ENCODE data around the gene PDXK. TPM values are rescaled to one million over a fixed set of nuclear protein-coding genes. Genes with fewer than 3 reads are reported as not detected.
A peak's percentile ranks its signal among the peaks of the same experiment; 100 is the strongest.

PDXK gene
- total RNA-seq, 2 donors from 2014 or later, result 155 to 188 TPM

- H3K4me1 ChIP-seq, result peaks cover 8% of the 10 kb centered on the region
- intact Hi-C loops (cut with DNase I), result no loop called here
Observed at GRCh38 chr21:43767984-43768867, 49.3 kb downstream of the PDXK start.

GRCh38 chr21:43768868-43769167 lies 49.9 kb downstream of the PDXK start:
- no peaks in the 10 kb centered on the region for H3K9me3 ChIP-seq
- peaks cover 8% of the 10 kb centered on the region for H3K4me1 ChIP-seq
- DNase-seq, result no peak
- no peak for TF ChIP-seq CTCF (IDR thresholded peaks at IDR 0.05)
- H3K4me3 ChIP-seq, result no peak overlapping the region
- no peaks in the 10 kb centered on the region for H3K27me3 ChIP-seq
- intact Hi-C loops (cut with DNase I), result no loop called here
- peak overlapping the region in 1 of 2 donors; percentile 63 for H3K9ac ChIP-seq (ENCODE audit: low read depth in 2 of 2, low read length in 2 of 2)
- peaks cover 7% of the 10 kb centered on the region for H3K36me3 ChIP-seq
- no peak overlapping the region for H3K27ac ChIP-seq

More at GRCh38 chr21:43767984-43768867, 49.3 kb downstream of the PDXK start:
- Histone ChIP-seq H3K27me3 (no peaks in the 10 kb centered on the region), H3K27ac (no peak overlapping the region), H3K4me3 (no peak overlapping the region), H3K9me3 (no peaks in the 10 kb centered on the region), H3K36me3 (peaks cover 3% of the 10 kb centered on the region), H3K9ac (ENCODE audit: low read depth in 2 of 2, low read length in 2 of 2) (peak overlapping the region; percentile 43 to 63)
- TF ChIP-seq CTCF (IDR thresholded peaks at IDR 0.05), result no peak
- DNase-seq, result peak; percentile 76

GRCh38 chr21:43769325-43769958 lies 50.5 kb downstream of the PDXK start:
- Histone ChIP-seq H3K4me1 (peaks cover 8% of the 10 kb centered on the region), H3K27me3 (no peaks in the 10 kb centered on the region), H3K9me3 (no peaks in the 10 kb centered on the region), H3K9ac (ENCODE audit: low read depth in 2 of 2, low read length in 2 of 2) (no peak overlapping the region), H3K27ac (no peak overlapping the region), H3K36me3 (peaks cover 7% of the 10 kb centered on the region), H3K4me3 (no peak overlapping the region)
- intact Hi-C loops (cut with DNase I), result no loop called here
- TF ChIP-seq CTCF (IDR thresholded peaks at IDR 0.05), result no peak
- no peak for DNase-seq

GRCh38 chr21:43770066-43770655 lies 51.2 kb downstream of the PDXK start:
- no peak for DNase-seq
- H3K4me1 ChIP-seq, result peaks cover 14% of the 10 kb centered on the region

More at GRCh38 chr21:43770066-43770655, 51.2 kb downstream of the PDXK start:
- no peak for TF ChIP-seq CTCF (IDR thresholded peaks at IDR 0.05)
- Histone ChIP-seq H3K27ac (no peak overlapping the region), H3K9ac (ENCODE audit: low read depth in 2 of 2, low read length in 2 of 2) (no peak overlapping the region), H3K36me3 (peaks cover 7% of the 10 kb centered on the region), H3K9me3 (no peaks in the 10 kb centered on the region), H3K4me3 (no peak overlapping the region), H3K27me3 (no peaks in the 10 kb centered on the region)
- intact Hi-C loops (cut with DNase I), result no loop called here

Data from colonic mucosa (tissue), 4 donors.